Activated CD8-positive, alpha-beta memory T cell treated with anti-CD3 and anti-CD28 coated beads, Interleukin-2, amount 50 U/mL, for 4 hours (primary cell): ENCODE measurements around the gene SNAP47.
"Not testable (repeated sequence)": the region's sequence is repeated elsewhere in the genome, so short reads cannot be mapped to it uniquely, and the experiment has no call there.

Source experiments
- DNase-seq: peaks from one replicate; pipeline ENCODE4 v3.0.0-alpha.2; 2020

SNAP47 gene

GRCh38 chr1:227734856-227735538 is at the start of gene SNAP47, which contains the start of gene JMJD4:
SNAP47 (plus strand) TSS chr1:227735435; CDS start chr1:227747737, 12,302 bp downstream.
JMJD4 (minus strand) TSS chr1:227735302; CDS start chr1:227735273, 29 bp downstream.
- DNase-seq, result peak; percentile 91

GRCh38 chr1:227685807-227686206 is 49.4 kb upstream of the SNAP47 start:
- no peak for DNase-seq

- DNase-seq, result no peak
These were observed 37.8 kb upstream of the SNAP47 start for GRCh38 chr1:227697321-227697864.

GRCh38 chr1:227701631-227702030 is 33.6 kb upstream of the SNAP47 start:
- not testable (repeated sequence) for DNase-seq

GRCh38 chr1:227707846-227708245 is 27.4 kb upstream of the SNAP47 start:
- DNase-seq, result no peak

GRCh38 chr1:227709451-227709850 is 25.8 kb upstream of the SNAP47 start:
- no peak for DNase-seq

- not testable (repeated sequence) for DNase-seq
These were observed 24.8 kb upstream of the SNAP47 start for GRCh38 chr1:227710474-227710873.

GRCh38 chr1:227712648-227713047 is 22.6 kb upstream of the SNAP47 start:
- DNase-seq, result no peak

- no peak for DNase-seq
These were observed 16.3 kb upstream of the SNAP47 start for GRCh38 chr1:227718932-227719331.

- no peak for DNase-seq
These were observed 11.8 kb upstream of the SNAP47 start for GRCh38 chr1:227723474-227723873.

- no peak for DNase-seq
These were observed 10.2 kb upstream of the SNAP47 start for GRCh38 chr1:227725046-227725445.

GRCh38 chr1:227726318-227726717 is 8.9 kb upstream of the SNAP47 start:
- no peak for DNase-seq

GRCh38 chr1:227726924-227727599 is 8.2 kb upstream of the SNAP47 start:
- no peak for DNase-seq

GRCh38 chr1:227728059-227728891 is 7.0 kb upstream of the SNAP47 start:
- DNase-seq, result peak; percentile 66

- no peak for DNase-seq
These were observed 6.4 kb upstream of the SNAP47 start for GRCh38 chr1:227728892-227729143.

- DNase-seq, result no peak
These were observed 5.9 kb upstream of the SNAP47 start for GRCh38 chr1:227729144-227729880.

- DNase-seq, result no peak
These were observed 5.2 kb upstream of the SNAP47 start for GRCh38 chr1:227729881-227730629.

GRCh38 chr1:227730630-227731151 is 4.5 kb upstream of the SNAP47 start:
- no peak for DNase-seq

GRCh38 chr1:227731241-227731677 is 4.0 kb upstream of the SNAP47 start:
- no peak for DNase-seq

- DNase-seq, result no peak
These were observed 3.3 kb upstream of the SNAP47 start for GRCh38 chr1:227731696-227732585.
